Neural cell (in vitro differentiated cells): ENCODE results near the gene DHCR24. TPM values are rescaled to one million over a fixed set of nuclear protein-coding genes. Genes with fewer than 3 reads are reported as not detected.

ENCODE experiments used
- H2AFZ ChIP-seq: fragments of 200-600, 300-800 bp; sonication (generic), shearing (Covaris generic); 2 replicates; pipeline ENCODE4 v1.6.0; 2014; ENCODE audit warnings: low read depth, mild to moderate bottlenecking, antibody characterized with exemption, low read length, moderate library complexity
- H3F3A ChIP-seq: fragments of 200-600 bp; shearing (Covaris generic); 2 replicates; pipeline ENCODE4 v1.6.1; 2016; ENCODE audit warnings: mild to moderate bottlenecking, moderate library complexity, mixed read lengths, antibody characterized with exemption, low read length; ENCODE audit not compliant: insufficient read depth, poor library complexity, severe bottlenecking
- H3K27ac ChIP-seq: fragments of 200-600, 300-800 bp; sonication (generic), shearing (Covaris generic); 2 replicates; pipeline ENCODE4 v1.5.1; 2014; ENCODE audit warnings: mild to moderate bottlenecking, low read length, moderate library complexity
- H3K27me3 ChIP-seq: fragments of 300-800, 200-600 bp; sonication (generic), shearing (Covaris generic); 2 replicates; pipeline ENCODE4 v1.6.0; 2014; ENCODE audit warnings: mild to moderate bottlenecking, low read depth, low read length, moderate library complexity; ENCODE audit not compliant: insufficient read depth
- H3K36me3 ChIP-seq: fragments of 300-800, 200-600 bp; sonication (generic), shearing (Covaris generic); 2 replicates; pipeline ENCODE4 v1.5.1; 2014; ENCODE audit warnings: mild to moderate bottlenecking, antibody characterized with exemption, low read length, moderate library complexity; ENCODE audit not compliant: insufficient read depth
- H3K4me2 ChIP-seq: fragments of 300-800, 200-600 bp; sonication (generic), shearing (Covaris generic); 2 replicates; pipeline ENCODE4 v1.6.0; 2014; ENCODE audit warnings: mild to moderate bottlenecking, low read length
- H3K4me3 ChIP-seq: fragments of 300-800, 200-600 bp; sonication (generic), shearing (Covaris generic); 2 replicates; pipeline ENCODE4 v1.5.1; 2014; ENCODE audit warnings: mild to moderate bottlenecking, low read length, moderate library complexity
- H3K79me2 ChIP-seq: fragments of 200-600 bp; shearing (Covaris generic); replicated peaks from 2 replicates; pipeline ENCODE4 v1.6.0; 2014; ENCODE audit warnings: mild to moderate bottlenecking, low read length, moderate library complexity; ENCODE audit not compliant: insufficient read depth
- H3K9ac ChIP-seq: fragments of 300-800, 200-600 bp; sonication (generic), shearing (Covaris generic); 2 replicates; pipeline ENCODE4 v1.6.1; 2016; ENCODE audit warnings: mild to moderate bottlenecking, low read length, mixed read lengths
- H3K9me2 ChIP-seq: fragments of 200-600 bp; shearing (Covaris generic); 2 replicates; pipeline ENCODE4 v1.6.1; 2016; ENCODE audit warnings: mild to moderate bottlenecking, low read length, mixed read lengths; ENCODE audit not compliant: insufficient read depth
- H3K9me3 ChIP-seq: fragments of 200-600, 300-800 bp; sonication (generic), shearing (Covaris generic); 2 replicates; pipeline ENCODE4 v1.6.1; 2016; ENCODE audit warnings: mild to moderate bottlenecking, mixed run types, low read length, moderate library complexity, mixed read lengths
- H4K20me1 ChIP-seq: fragments of 200-600 bp; shearing (Covaris generic); 2 replicates; pipeline ENCODE4 v1.6.1; 2016; ENCODE audit warnings: mild to moderate bottlenecking, mixed run types; ENCODE audit not compliant: insufficient read depth
- EP300 ChIP-seq: fragments of 450-650 bp; conservative IDR thresholded peaks from 2 replicates; pipeline ENCODE4 v1.6.1; 2014; ENCODE audit warnings: antibody characterized with exemption, mild to moderate bottlenecking, moderate library complexity; ENCODE audit not compliant: poor library complexity, severe bottlenecking
- EZH2 ChIP-seq: fragments of 200-600, 300-800 bp; shearing (Covaris generic), sonication (generic); IDR thresholded peaks from 2 replicates; pipeline ENCODE4 v1.6.1; 2014; ENCODE audit warnings: antibody characterized with exemption, low read length, borderline replicate concordance, mild to moderate bottlenecking; ENCODE audit not compliant: insufficient read depth, poor library complexity, severe bottlenecking
- MXI1 ChIP-seq: fragments of 450-650 bp; conservative IDR thresholded peaks from 2 replicates; pipeline ENCODE4 v1.6.1; 2014; ENCODE audit warnings: antibody characterized with exemption, mild to moderate bottlenecking; ENCODE audit not compliant: poor library complexity, severe bottlenecking
- POLR2AphosphoS5 ChIP-seq: IDR thresholded peaks from 2 replicates; pipeline ENCODE4 v1.6.1; 2012
- RAD21 ChIP-seq: fragments of 450-650 bp; conservative IDR thresholded peaks from 2 replicates; pipeline ENCODE4 v1.6.1; 2014; ENCODE audit warnings: antibody characterized with exemption, mild to moderate bottlenecking, moderate library complexity
- REST ChIP-seq: IDR thresholded peaks from 2 replicates; pipeline ENCODE4 v1.6.1; 2012; ENCODE audit warnings: borderline replicate concordance
- SMC3 ChIP-seq: fragments of 450-650 bp; conservative IDR thresholded peaks from 2 replicates; pipeline ENCODE4 v1.6.1; 2014; ENCODE audit warnings: antibody characterized with exemption, mild to moderate bottlenecking, moderate library complexity; ENCODE audit not compliant: poor library complexity
- TAF1 ChIP-seq: IDR thresholded peaks from 2 replicates; pipeline ENCODE4 v1.6.1; 2012; ENCODE audit warnings: low read depth
- polyA plus RNA-seq: library from polyadenylated mRNA; depleted of rRNA; stranded (reverse); fragments of >200 nt; gene quantifications from 2 replicates; pipeline ENCODE4 v1.2.3, GENCODE V29; 2014
- TF ChIP-seq, protein P1 (sequence below): fragments of 450-650 bp; IDR thresholded peaks from 2 replicates; pipeline ENCODE4 v1.5.1; 2014; ENCODE audit warnings: antibody characterized with exemption, mild to moderate bottlenecking, moderate library complexity; ENCODE audit not compliant: poor library complexity, severe bottlenecking

DHCR24 gene
- polyA plus RNA-seq, 1 donor from 2014 or later: 91.3 TPM

DNA sequence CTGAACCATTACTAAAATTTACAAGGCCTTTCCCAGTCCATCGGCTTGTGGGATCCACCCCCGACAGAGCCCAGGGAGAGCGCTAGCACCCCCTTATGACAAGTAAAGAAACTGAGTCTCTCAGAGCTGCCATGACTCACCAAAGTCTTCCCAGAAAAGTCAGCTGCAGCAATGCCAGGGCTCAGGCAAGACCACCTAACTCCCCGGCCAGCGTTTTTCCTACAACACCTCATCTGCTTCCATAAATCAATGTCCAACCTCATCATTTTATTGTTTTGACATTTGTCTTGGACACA is 15.0 kb downstream of the DHCR24 start:
- H3K4me2 ChIP-seq: no peak overlapping the region
- H4K20me1 ChIP-seq: peaks cover 3% of the 10 kb centered on the region
- no peak overlapping the region for H3K4me3 ChIP-seq
- no peak overlapping the region for H2AFZ ChIP-seq
- H3K79me2 ChIP-seq: peaks cover 8% of the 10 kb centered on the region
- H3K27ac ChIP-seq: no peak overlapping the region
- H3K9me2 ChIP-seq: no peaks in the 10 kb centered on the region
- H3K9me3 ChIP-seq: no peaks in the 10 kb centered on the region
- peaks cover 6% of the 10 kb centered on the region for H3K36me3 ChIP-seq
- no peaks in the 10 kb centered on the region for H3F3A ChIP-seq
- H3K9ac ChIP-seq: no peak overlapping the region
- H3K27me3 ChIP-seq: no peaks in the 10 kb centered on the region
- TF ChIP-seq RAD21 (no peak), REST (no peak), MXI1 (no peak), EP300 (no peak), TAF1 (no peak), POLR2AphosphoS5 (no peak), SMC3 (no peak), EZH2 (no peak)
- TF ChIP-seq, protein P1, sequence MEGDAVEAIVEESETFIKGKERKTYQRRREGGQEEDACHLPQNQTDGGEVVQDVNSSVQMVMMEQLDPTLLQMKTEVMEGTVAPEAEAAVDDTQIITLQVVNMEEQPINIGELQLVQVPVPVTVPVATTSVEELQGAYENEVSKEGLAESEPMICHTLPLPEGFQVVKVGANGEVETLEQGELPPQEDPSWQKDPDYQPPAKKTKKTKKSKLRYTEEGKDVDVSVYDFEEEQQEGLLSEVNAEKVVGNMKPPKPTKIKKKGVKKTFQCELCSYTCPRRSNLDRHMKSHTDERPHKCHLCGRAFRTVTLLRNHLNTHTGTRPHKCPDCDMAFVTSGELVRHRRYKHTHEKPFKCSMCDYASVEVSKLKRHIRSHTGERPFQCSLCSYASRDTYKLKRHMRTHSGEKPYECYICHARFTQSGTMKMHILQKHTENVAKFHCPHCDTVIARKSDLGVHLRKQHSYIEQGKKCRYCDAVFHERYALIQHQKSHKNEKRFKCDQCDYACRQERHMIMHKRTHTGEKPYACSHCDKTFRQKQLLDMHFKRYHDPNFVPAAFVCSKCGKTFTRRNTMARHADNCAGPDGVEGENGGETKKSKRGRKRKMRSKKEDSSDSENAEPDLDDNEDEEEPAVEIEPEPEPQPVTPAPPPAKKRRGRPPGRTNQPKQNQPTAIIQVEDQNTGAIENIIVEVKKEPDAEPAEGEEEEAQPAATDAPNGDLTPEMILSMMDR: no peak

DNA sequence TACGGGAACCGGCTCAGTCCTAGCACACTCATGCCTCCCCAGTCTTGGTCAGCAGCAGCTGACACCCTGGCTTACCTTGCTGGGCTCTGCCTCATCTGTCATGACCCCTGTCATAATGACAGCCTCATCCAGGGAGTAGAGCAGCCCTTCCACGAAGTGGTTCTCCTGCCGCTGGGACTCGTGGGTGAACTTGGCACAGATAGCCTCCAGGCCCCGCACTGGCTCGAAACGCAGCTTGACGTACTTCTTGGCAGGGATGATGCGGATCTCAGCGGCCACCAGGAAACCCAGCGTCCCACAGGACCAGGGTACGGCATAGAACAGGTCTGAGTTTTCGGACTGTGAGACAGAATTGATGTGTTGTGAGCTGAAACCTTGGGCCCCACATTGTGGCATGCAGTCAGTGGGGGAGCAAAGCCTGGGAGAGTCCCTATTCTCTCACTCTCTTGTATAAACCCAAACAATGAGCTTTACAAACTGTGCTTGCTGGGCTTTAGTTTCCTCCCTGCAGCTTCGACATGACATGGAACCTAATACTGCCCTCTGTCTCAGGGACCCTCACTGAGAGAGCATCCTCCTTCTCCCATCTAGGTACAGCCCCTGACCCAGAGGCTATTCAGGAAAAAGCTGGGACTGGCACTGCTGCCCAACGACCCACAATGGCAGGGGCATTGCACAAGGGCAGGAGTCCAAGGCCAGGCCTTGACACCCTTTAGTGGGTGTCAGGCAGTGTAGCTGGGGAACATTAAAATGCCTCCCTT is 15.5 kb downstream of the DHCR24 start:
- Histone ChIP-seq H3K4me2 (no peak overlapping the region), H3K4me3 (no peak overlapping the region), H3K27me3 (no peaks in the 10 kb centered on the region), H3K9ac (no peak overlapping the region), H3K27ac (no peak overlapping the region), H3K9me2 (no peaks in the 10 kb centered on the region), H3F3A (no peaks in the 10 kb centered on the region), H3K36me3 (peaks cover 6% of the 10 kb centered on the region), H3K79me2 (peaks cover 3% of the 10 kb centered on the region), H4K20me1 (peaks cover 3% of the 10 kb centered on the region), H3K9me3 (no peaks in the 10 kb centered on the region), H2AFZ (no peak overlapping the region)
- TF ChIP-seq TAF1 (no peak), MXI1 (no peak), REST (no peak), EP300 (no peak), POLR2AphosphoS5 (no peak), EZH2 (no peak), SMC3 (no peak), RAD21 (no peak)
- TF ChIP-seq, protein P1: no peak
